ENCODE results near the gene PTN.

DNA sequence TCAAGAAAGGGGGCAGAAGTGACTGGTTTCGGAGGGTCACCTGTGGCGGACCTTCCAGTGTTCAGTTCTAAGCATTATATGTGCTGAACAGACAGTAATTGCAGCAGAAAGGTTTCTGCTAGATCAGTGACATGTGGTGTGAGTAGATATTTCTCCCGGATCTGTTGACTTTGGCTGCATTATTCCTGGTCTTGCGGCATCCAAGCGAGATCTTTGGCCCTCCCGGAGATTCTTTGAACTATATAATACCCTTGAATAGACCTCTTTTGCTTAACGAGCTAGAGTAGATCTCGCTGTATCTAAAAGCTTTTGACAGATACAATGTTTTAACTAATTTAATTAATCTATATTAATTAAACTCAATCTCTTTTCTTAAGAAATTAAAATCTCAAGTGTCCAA is 99.8 kb downstream of the PTN start:
- TF ChIP-seq, protein P1, sequence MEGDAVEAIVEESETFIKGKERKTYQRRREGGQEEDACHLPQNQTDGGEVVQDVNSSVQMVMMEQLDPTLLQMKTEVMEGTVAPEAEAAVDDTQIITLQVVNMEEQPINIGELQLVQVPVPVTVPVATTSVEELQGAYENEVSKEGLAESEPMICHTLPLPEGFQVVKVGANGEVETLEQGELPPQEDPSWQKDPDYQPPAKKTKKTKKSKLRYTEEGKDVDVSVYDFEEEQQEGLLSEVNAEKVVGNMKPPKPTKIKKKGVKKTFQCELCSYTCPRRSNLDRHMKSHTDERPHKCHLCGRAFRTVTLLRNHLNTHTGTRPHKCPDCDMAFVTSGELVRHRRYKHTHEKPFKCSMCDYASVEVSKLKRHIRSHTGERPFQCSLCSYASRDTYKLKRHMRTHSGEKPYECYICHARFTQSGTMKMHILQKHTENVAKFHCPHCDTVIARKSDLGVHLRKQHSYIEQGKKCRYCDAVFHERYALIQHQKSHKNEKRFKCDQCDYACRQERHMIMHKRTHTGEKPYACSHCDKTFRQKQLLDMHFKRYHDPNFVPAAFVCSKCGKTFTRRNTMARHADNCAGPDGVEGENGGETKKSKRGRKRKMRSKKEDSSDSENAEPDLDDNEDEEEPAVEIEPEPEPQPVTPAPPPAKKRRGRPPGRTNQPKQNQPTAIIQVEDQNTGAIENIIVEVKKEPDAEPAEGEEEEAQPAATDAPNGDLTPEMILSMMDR (IDR thresholded peaks at IDR 0.05) = no peak
- no peak for TF ChIP-seq POLR2AphosphoS5 (IDR thresholded peaks at IDR 0.05)
